IMR-90 (cell line): Measurements from ENCODE around the gene FARS2. TPM values are rescaled to one million over a fixed set of nuclear protein-coding genes. Genes with fewer than 3 reads are reported as not detected.

Experiments used
- ATAC-seq: fragments of 200-7000 bp; cut with Tn5 transposase; 2 replicates; pipeline ENCODE4 v1.9.1; 2020; ENCODE audit warnings: low read depth, mild to moderate bottlenecking, moderate library complexity
- BruUV-seq: library from RNA; stranded (reverse); fragments of 400-500 nt; replicated peaks from 2 replicates; lab custom pipeline; 2021; lab: Mats Ljungman, UMichigan
- CTCF ChIA-PET: fragments of 300-600 bp; formaldehyde crosslinking; extraction: SDS; loops from one replicate; lab custom pipeline; 2021; ENCODE audit warnings: antibody characterized with exemption; lab: Yijun Ruan, JAX
- POLR2A ChIA-PET: fragments of 300-600 bp; sonication (Branson Sonifier 250); formaldehyde crosslinking; loops from one replicate; lab custom pipeline; 2022; ENCODE audit warnings: antibody characterized with exemption; ENCODE audit not compliant: unreplicated experiment; lab: Charles Lee
- DNase-seq: peaks from one replicate; pipeline ENCODE4 v3.0.0; 2013
- H2AFZ ChIP-seq: replicated peaks from 2 replicates; pipeline ENCODE3; 2013; ENCODE audit warnings: low read length, mild to moderate bottlenecking; ENCODE audit not compliant: poor library complexity
- H2AK5ac ChIP-seq: 2 replicates; pipeline ENCODE4 v1.6.1; 2013; ENCODE audit warnings: low read depth, low read length, inconsistent platforms
- H2AK9ac ChIP-seq: replicated peaks from 2 replicates; pipeline ENCODE3; 2013; ENCODE audit warnings: mild to moderate bottlenecking, low read depth, low read length, moderate library complexity; ENCODE audit not compliant: poor library complexity
- H2BK120ac ChIP-seq: 2 replicates; pipeline ENCODE4 v1.6.1; 2013; ENCODE audit warnings: low read depth, low read length, inconsistent platforms
- H2BK15ac ChIP-seq: 3 replicates; pipeline ENCODE4 v1.6.1; 2013; ENCODE audit warnings: low read depth, low read length, inconsistent platforms
- H2BK20ac ChIP-seq: 2 replicates; pipeline ENCODE4 v1.6.1; 2013; ENCODE audit warnings: low read depth, mild to moderate bottlenecking, inconsistent platforms, low read length, moderate library complexity
- H2BK5ac ChIP-seq: 2 replicates; pipeline ENCODE4 v1.6.1; 2013; ENCODE audit warnings: mild to moderate bottlenecking, low read depth, low read length, inconsistent platforms; ENCODE audit not compliant: poor library complexity, severe bottlenecking
- H3K14ac ChIP-seq: replicated peaks from 2 replicates; pipeline ENCODE4 v1.6.1; 2013; ENCODE audit warnings: low read depth, low read length, inconsistent platforms
- H3K18ac ChIP-seq: 2 replicates; pipeline ENCODE4 v1.6.1; 2013; ENCODE audit warnings: low read depth, low read length, control low read depth
- H3K23ac ChIP-seq: 2 replicates; pipeline ENCODE4 v1.6.1; 2013; ENCODE audit warnings: low read depth, low read length, inconsistent platforms
- H3K27ac ChIP-seq: 2 replicates; pipeline ENCODE4 v1.5.1; 2013; ENCODE audit warnings: mild to moderate bottlenecking, control low read depth, low read length; ENCODE audit not compliant: insufficient read depth
- H3K27me3 ChIP-seq: 2 replicates; pipeline ENCODE4 v1.6.1; 2013; ENCODE audit warnings: low read length; ENCODE audit not compliant: control insufficient read depth, insufficient read depth
- H3K36me3 ChIP-seq: 2 replicates; pipeline ENCODE4 v1.6.1; 2013; ENCODE audit warnings: low read length, mixed read lengths; ENCODE audit not compliant: control insufficient read depth, insufficient read depth
- H3K4ac ChIP-seq: 2 replicates; pipeline ENCODE4 v1.6.1; 2013; ENCODE audit warnings: low read depth, low read length, inconsistent platforms
- H3K4me1 ChIP-seq: 2 replicates; pipeline ENCODE4 v1.6.1; 2013; ENCODE audit warnings: low read length, mixed read lengths; ENCODE audit not compliant: control insufficient read depth, insufficient read depth
- H3K4me2 ChIP-seq: 2 replicates; pipeline ENCODE4 v1.6.1; 2013; ENCODE audit warnings: low read depth, mild to moderate bottlenecking, control low read depth, low read length, moderate library complexity
- H3K4me3 ChIP-seq: 2 replicates; pipeline ENCODE4 v1.5.1; 2013; ENCODE audit warnings: low read depth, mild to moderate bottlenecking, control low read depth, low read length, moderate library complexity; ENCODE audit not compliant: insufficient read depth
- H3K56ac ChIP-seq: 2 replicates; pipeline ENCODE4 v1.6.1; 2013; ENCODE audit warnings: low read length, inconsistent platforms; ENCODE audit not compliant: insufficient read depth; ENCODE audit errors: extremely low read depth
- H3K79me1 ChIP-seq, 2 experiments: 2 replicates each; pipeline ENCODE4 v1.6.1; 2013; ENCODE audit warnings: low read length in 2 of 2, inconsistent platforms in 1 of 2, low read depth in 1 of 2
- H3K9ac ChIP-seq: 2 replicates; pipeline ENCODE4 v1.6.1; 2013; ENCODE audit warnings: low read depth, low read length, control low read depth
- H3K9me1 ChIP-seq: 2 replicates; pipeline ENCODE4 v1.6.1; 2013; ENCODE audit warnings: low read length, inconsistent platforms; ENCODE audit not compliant: insufficient read depth
- H3K9me3 ChIP-seq: 2 replicates; pipeline ENCODE4 v1.6.1; 2013; ENCODE audit warnings: low read length; ENCODE audit not compliant: control insufficient read depth, insufficient read depth
- H4K20me1 ChIP-seq: 2 replicates; pipeline ENCODE4 v1.6.1; 2013; ENCODE audit warnings: low read length, inconsistent platforms; ENCODE audit not compliant: insufficient read depth
- H4K5ac ChIP-seq: 2 replicates; pipeline ENCODE4 v1.6.1; 2013; ENCODE audit warnings: mild to moderate bottlenecking, low read depth, low read length, control low read depth
- H4K8ac ChIP-seq, 2 experiments: 2 replicates each; pipeline ENCODE4 v1.6.1; 2013; ENCODE audit warnings: low read depth in 2 of 2, low read length in 2 of 2, control low read depth in 1 of 2, inconsistent platforms in 1 of 2
- H4K91ac ChIP-seq: 2 replicates; pipeline ENCODE4 v1.6.1; 2013; ENCODE audit warnings: low read depth, low read length, inconsistent platforms; ENCODE audit not compliant: insufficient read depth
- BHLHE40 ChIP-seq: fragments of 150-350 bp; IDR thresholded peaks from 2 replicates; pipeline ENCODE4 v1.6.1; 2016; ENCODE audit warnings: mild to moderate bottlenecking, low read depth, low read length
- CEBPB ChIP-seq: IDR thresholded peaks from 2 replicates; pipeline ENCODE4 v1.6.1; 2012; ENCODE audit warnings: low read depth, low read length, improper control_type of control experiment
- CHD1 ChIP-seq: IDR thresholded peaks from 2 replicates; pipeline ENCODE4 v1.6.1; 2012; ENCODE audit warnings: low read depth, low read length, improper control_type of control experiment
- CTCF ChIP-seq: conservative IDR thresholded peaks from 2 replicates; pipeline ENCODE4 v1.5.1; 2012; ENCODE audit warnings: mild to moderate bottlenecking, low read depth, low read length, improper control_type of control experiment
- ELK1 ChIP-seq: fragments of 150-350 bp; IDR thresholded peaks from 2 replicates; pipeline ENCODE4 v1.6.1; 2016; ENCODE audit warnings: low read depth, mild to moderate bottlenecking, low read length, moderate library complexity, borderline replicate concordance
- FOS ChIP-seq: fragments of 150-350 bp; IDR thresholded peaks from 2 replicates; pipeline ENCODE4 v1.6.1; 2016; ENCODE audit warnings: low read depth, low read length
- MAFK ChIP-seq: IDR thresholded peaks from 2 replicates; pipeline ENCODE4 v1.6.1; 2012; ENCODE audit warnings: low read depth, low read length, improper control_type of control experiment
- MAZ ChIP-seq: IDR thresholded peaks from 2 replicates; pipeline ENCODE4 v1.6.1; 2012; ENCODE audit warnings: low read depth, mild to moderate bottlenecking, low read length, improper control_type of control experiment, moderate library complexity, borderline replicate concordance
- MXI1 ChIP-seq: IDR thresholded peaks from 2 replicates; pipeline ENCODE4 v1.6.1; 2012; ENCODE audit warnings: low read depth, mild to moderate bottlenecking, low read length, moderate library complexity, borderline replicate concordance
- NFE2L2 ChIP-seq: fragments of 150-350 bp; IDR thresholded peaks from 2 replicates; pipeline ENCODE4 v1.6.1; 2016; ENCODE audit warnings: low read depth, mild to moderate bottlenecking, low read length
- POLR2A ChIP-seq: IDR thresholded peaks from 2 replicates; pipeline ENCODE4 v1.6.1; 2012; ENCODE audit warnings: mild to moderate bottlenecking, low read depth, low read length
- RAD21 ChIP-seq: IDR thresholded peaks from 2 replicates; pipeline ENCODE4 v1.6.1; 2012; ENCODE audit warnings: low read length, improper control_type of control experiment
- RCOR1 ChIP-seq: IDR thresholded peaks from 2 replicates; pipeline ENCODE4 v1.6.1; 2012; ENCODE audit warnings: mild to moderate bottlenecking, low read length, improper control_type of control experiment; ENCODE audit not compliant: insufficient replicate concordance
- RFX5 ChIP-seq: IDR thresholded peaks from 2 replicates; pipeline ENCODE4 v1.8.0; 2012; ENCODE audit warnings: low read depth, mild to moderate bottlenecking, low read length, moderate library complexity
- SMC3 ChIP-seq: fragments of 150-350 bp; IDR thresholded peaks from 2 replicates; pipeline ENCODE4 v1.6.1; 2016; ENCODE audit warnings: low read depth, mild to moderate bottlenecking, antibody characterized with exemption, low read length, moderate library complexity
- USF2 ChIP-seq: fragments of 150-350 bp; IDR thresholded peaks from 2 replicates; pipeline ENCODE4 v1.6.1; 2017; ENCODE audit warnings: mild to moderate bottlenecking, antibody characterized with exemption, low read length, low read depth
- WGBS, 2 experiments: methylation state at CpG; one replicate each; pipeline versions ENCODE4 v1.1.5 to v1.1.7; 2013; ENCODE audit warnings: missing lambda C conversion rate in 2 of 2; ENCODE audit not compliant: insufficient read length in 1 of 2; ENCODE audit errors: extremely low coverage in 2 of 2; 5-methylcytosine and 5-hydroxymethylcytosine counted together
- dilution Hi-C: fragments of 300-500 bp; cut with HindIII; formaldehyde crosslinking; loops from one replicate; pipeline ENCODE4 v1.14.3; 2018; ENCODE audit warnings: low sequenced_read_pairs; ENCODE audit not compliant: unreplicated experiment
- in situ Hi-C: fragments of 300-500 bp; cut with MboI; formaldehyde crosslinking; loops from 3 replicates; pipeline ENCODE4 v1.14.3; 2019; ENCODE audit warnings: low sequenced_read_pairs, inconsistent platforms, mixed read lengths
- intact Hi-C: fragments of 100-400 bp; cut with micrococcal nuclease; formaldehyde crosslinking; loops from 2 replicates; pipeline ENCODE4 v1.10.0; 2022
- polyA plus RNA-seq, 3 experiments: library from polyadenylated mRNA; depleted of rRNA; stranded (reverse); fragments of >200 nt; gene quantifications; 2 replicates each; pipeline ENCODE4 v1.2.3, GENCODE V29; 2012; ENCODE audit warnings: low replicate concordance in 1 of 3
- total RNA-seq: library from RNA; depleted of rRNA; stranded (reverse); fragments of >200 nt; gene quantifications from 2 replicates; pipeline ENCODE4 v1.2.3, GENCODE V29; 2012

Gene FARS2
- total and polyA plus RNA-seq, 2 of the 4 experiments (the other 2 are of a cell fraction), result 12.1 to 28.9 TPM

GRCh38 chr6:5666695-5667094, 405.4 kb downstream of the FARS2 start:
- H4K20me1 ChIP-seq, result no peaks in the 10 kb centered on the region
- intact Hi-C loops, result no loop called here
- H3K18ac ChIP-seq, result no peak overlapping the region
- H3K9ac ChIP-seq, result no peak overlapping the region
- H2BK15ac ChIP-seq, result no peak overlapping the region
- H3K27ac ChIP-seq, result no peak overlapping the region
- no peak overlapping the region for H2AK5ac ChIP-seq
- H3K14ac ChIP-seq, result no peak overlapping the region
- H4K8ac ChIP-seq, result no peak overlapping the region
- H3K36me3 ChIP-seq, result no peaks in the 10 kb centered on the region
- no peaks in the 10 kb centered on the region for H3K9me3 ChIP-seq
- H3K23ac ChIP-seq, result no peak overlapping the region
- dilution Hi-C loops, result no loop called here
- no peaks in the 10 kb centered on the region for H3K27me3 ChIP-seq
- H4K5ac ChIP-seq, result no peak overlapping the region
- H2BK5ac ChIP-seq, result no peak overlapping the region
- no TSS peak for BruUV-seq
- H3K9me1 ChIP-seq, result 0 out of 2 replicates have a peak, but pooled peaks cover 2% of the 10 kb centered on the region
- no peak overlapping the region for H2BK120ac ChIP-seq
- TF ChIP-seq MAFK (no peak), MAZ (no peak), POLR2A (no peak), CEBPB (no peak), RAD21 (no peak), USF2 (no peak), CTCF (no peak), SMC3 (no peak), FOS (no peak), MXI1 (no peak), RCOR1 (no peak), CHD1 (no peak), NFE2L2 (no peak), BHLHE40 (no peak), RFX5 (no peak), ELK1 (no peak)
- ATAC-seq, result no peak
- no CpG with 5 or more reads among the region's 7 CpGs for WGBS, 2 experiments
- no peak overlapping the region for H2AK9ac ChIP-seq
- peaks cover 7% of the 10 kb centered on the region for H3K4me1 ChIP-seq
- ChIA-PET CTCF (no interaction called here), POLR2A (no interaction called here)
- no peak overlapping the region for H3K4me2 ChIP-seq
- no peak for DNase-seq
- no peak overlapping the region for H2BK20ac ChIP-seq
- no peak overlapping the region for H4K91ac ChIP-seq
- in situ Hi-C loops, result no loop called here
- H2AFZ ChIP-seq, result no peak overlapping the region
- no peaks in the 10 kb centered on the region; a peak in 1 of 4 replicates for H3K79me1 ChIP-seq
- H3K4me3 ChIP-seq, result no peak overlapping the region
- H3K4ac ChIP-seq, result no peak overlapping the region
- H3K56ac ChIP-seq, result no peak overlapping the region
